Kidney tubule cell (primary cell): ENCODE data around the gene DLX2.

ENCODE experiments used
- DNase-seq: peaks from one replicate; pipeline ENCODE4 v3.0.0-alpha.2; 2018; ENCODE audit warnings: low spot score

Gene DLX2

DNA sequence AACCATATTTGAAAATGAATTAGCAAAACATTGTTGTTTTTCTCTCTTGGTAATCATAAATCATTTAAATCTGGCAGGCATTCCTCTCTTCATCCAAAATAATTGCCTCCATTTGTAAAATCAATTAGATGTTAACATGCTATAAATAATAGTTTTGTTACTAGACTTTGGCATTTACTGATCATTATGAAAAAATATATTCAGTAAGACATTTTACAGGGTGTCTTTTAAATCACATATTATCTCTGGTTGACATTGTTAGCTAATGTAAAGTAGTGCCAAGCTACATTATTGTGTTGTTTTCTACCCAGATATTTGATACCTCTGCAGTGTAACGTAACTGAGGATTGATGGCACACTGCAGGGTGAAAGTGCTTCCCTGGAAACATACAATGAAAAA is 49.2 kb downstream of the DLX2 start:
- DNase-seq, result no peak

DNA sequence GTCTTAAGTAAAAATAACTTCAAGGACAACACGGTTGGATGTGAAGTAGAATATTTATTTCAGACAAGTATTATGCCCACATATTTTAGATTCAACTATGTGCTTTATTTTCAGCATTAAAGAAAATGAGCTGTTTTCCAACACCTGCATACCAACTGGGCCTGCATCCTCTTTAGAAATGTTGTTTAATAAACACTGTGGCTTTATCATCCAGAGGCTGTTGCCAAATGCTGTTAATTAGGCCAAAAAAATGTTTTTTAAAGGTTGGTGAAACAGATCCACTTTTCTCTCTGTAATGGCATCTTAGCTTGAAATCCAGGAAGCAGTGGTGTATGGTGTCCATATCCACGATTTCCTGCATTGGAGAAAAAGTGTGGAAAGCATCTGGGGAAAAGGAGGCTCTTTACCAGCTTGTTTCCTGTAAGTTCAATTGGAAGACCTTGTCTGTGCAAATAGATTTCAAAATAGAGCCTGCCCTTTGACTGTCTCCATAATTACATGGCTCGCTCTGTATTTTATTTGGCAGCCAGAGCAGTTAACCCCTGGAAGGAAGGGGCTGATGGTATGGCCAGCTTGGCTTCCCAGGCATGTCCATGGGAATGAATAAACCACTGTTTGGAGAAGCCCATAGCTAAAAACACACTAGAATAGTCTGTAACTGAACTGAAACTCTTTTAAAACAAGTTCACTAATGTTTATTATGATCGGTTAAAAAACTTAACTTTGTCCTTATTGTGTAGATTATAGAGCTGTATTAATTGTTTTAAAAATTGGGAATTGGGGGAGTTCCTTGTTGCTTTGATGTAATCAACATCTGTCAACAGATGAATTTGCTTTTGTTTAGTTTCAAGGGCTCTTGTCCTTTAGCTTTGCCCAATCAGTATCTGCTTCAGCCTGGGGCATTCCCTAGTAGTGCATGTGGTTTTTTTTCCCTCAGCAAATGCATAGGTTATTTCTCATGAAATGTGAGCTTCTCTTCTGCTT is 50.4 kb downstream of the DLX2 start:
- no peak for DNase-seq

DNA sequence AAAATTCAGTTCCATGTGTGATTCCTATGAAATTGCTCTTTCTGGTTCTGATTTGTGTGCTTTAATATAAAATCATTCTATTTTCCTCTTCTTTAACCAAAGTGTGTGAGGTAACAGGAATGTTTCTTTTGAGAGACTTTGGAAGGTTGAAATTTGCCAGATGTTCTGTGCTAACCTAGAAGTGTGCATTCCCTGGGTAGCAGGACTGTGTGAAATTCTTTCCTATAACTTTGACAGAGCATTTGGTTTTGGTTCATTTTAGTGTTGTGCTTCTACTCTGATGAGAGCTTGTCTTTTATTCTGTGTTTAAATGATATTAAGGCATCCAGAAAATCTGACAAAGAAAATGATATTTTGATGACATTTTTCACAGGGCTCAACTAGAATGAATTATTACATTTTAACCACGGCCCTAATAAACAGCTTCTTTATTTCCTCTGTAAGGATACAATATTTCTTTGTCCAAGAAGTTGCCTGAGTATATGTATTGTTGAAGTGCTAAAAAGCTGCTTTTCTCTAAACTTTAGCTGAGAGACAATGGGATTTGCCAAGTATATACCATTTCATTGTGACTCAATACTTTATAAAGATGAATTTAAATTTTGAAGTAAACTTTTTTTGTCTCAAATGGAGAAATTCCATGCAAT is 52.1 kb downstream of the DLX2 start:
- DNase-seq, result no peak

DNA sequence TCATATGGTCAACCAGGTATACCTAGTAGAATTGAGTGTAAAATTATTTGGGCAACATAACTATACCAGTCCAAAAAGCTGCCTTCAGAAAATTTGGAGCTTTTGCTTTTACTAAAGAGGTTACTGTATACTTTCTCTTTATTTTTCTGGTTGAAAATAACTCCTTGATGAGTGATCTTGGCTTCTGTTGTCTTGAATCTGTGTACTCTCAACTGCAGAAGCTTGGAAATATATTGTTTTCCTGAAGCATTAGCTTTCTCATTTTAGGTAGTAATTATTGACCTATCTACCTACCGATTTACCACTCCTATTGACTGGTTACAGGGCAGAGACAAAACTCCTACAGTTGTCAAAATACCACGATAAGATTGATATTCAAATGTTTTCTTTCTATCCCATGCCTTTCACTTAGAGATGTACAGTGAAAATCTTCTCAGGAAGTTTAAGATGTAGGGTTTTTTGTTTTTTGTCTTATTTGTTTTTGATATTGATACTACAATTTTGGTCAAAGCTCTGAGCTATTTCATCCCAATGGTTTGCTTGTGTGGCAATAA is 53.1 kb downstream of the DLX2 start:
- no peak for DNase-seq
